OCI-LY1 (cell line): ENCODE data around the gene CCDC12.

Source experiments
- H2AFZ ChIP-seq: fragments of 200-600 bp; sonication (generic), shearing (Covaris generic); 2 replicates; pipeline ENCODE4 v1.6.0; 2014; ENCODE audit warnings: antibody characterized with exemption, mild to moderate bottlenecking, low read length
- H3F3A ChIP-seq: fragments of 200-600 bp; sonication (generic), shearing (Covaris generic); 2 replicates; pipeline ENCODE4 v1.6.0; 2014; ENCODE audit warnings: mild to moderate bottlenecking, antibody characterized with exemption, low read length, moderate library complexity; ENCODE audit not compliant: insufficient read depth
- H3K27ac ChIP-seq: fragments of 200-600 bp; sonication (generic); 2 replicates; pipeline ENCODE4 v1.5.1; 2014; ENCODE audit warnings: low read length, mixed run types, mild to moderate bottlenecking, low read depth; ENCODE audit not compliant: poor library complexity, severe bottlenecking
- H3K27me3 ChIP-seq: fragments of 200-600 bp; sonication (generic); 2 replicates; pipeline ENCODE4 v1.6.0; 2014; ENCODE audit warnings: antibody characterized with exemption, mild to moderate bottlenecking, low read length, moderate library complexity; ENCODE audit not compliant: insufficient read depth
- H3K36me3 ChIP-seq: fragments of 200-600 bp; sonication (generic); 2 replicates; pipeline ENCODE4 v1.6.1; 2014; ENCODE audit warnings: mild to moderate bottlenecking, antibody characterized with exemption, low read length, moderate library complexity, mixed read lengths; ENCODE audit not compliant: insufficient read depth
- H3K4me1 ChIP-seq: fragments of 200-600 bp; sonication (generic); 2 replicates; pipeline ENCODE4 v1.5.1; 2014; ENCODE audit warnings: mild to moderate bottlenecking, low read length, moderate library complexity; ENCODE audit not compliant: insufficient read depth, severe bottlenecking
- H3K4me2 ChIP-seq: fragments of 200-600 bp; sonication (generic), shearing (Covaris generic); 2 replicates; pipeline ENCODE4 v1.6.1; 2014; ENCODE audit warnings: low read length
- H3K4me3 ChIP-seq: fragments of 200-600 bp; sonication (generic); 2 replicates; pipeline ENCODE4 v1.5.1; 2014; ENCODE audit warnings: low read length, low read depth, mild to moderate bottlenecking, mixed read lengths; ENCODE audit not compliant: poor library complexity, severe bottlenecking
- H3K79me2 ChIP-seq: fragments of 200-600 bp; shearing (Covaris generic); 2 replicates; pipeline ENCODE4 v1.6.1; 2016; ENCODE audit warnings: mixed run types, low read length, mixed read lengths; ENCODE audit not compliant: insufficient read depth
- H3K9ac ChIP-seq: fragments of 200-600 bp; sonication (generic), shearing (Covaris generic); 2 replicates; pipeline ENCODE4 v1.6.1; 2014; ENCODE audit warnings: mild to moderate bottlenecking, low read length, mixed read lengths
- H3K9me2 ChIP-seq: fragments of 200-600 bp; sonication (generic), shearing (Covaris generic); 2 replicates; pipeline ENCODE4 v1.6.1; 2014; ENCODE audit warnings: low read depth, mild to moderate bottlenecking, low read length, mixed read lengths
- H3K9me3 ChIP-seq: fragments of 200-600 bp; shearing (Covaris generic); 2 replicates; pipeline ENCODE4 v1.6.1; 2014; ENCODE audit warnings: low read length, mixed read lengths
- H4K20me1 ChIP-seq: fragments of 200-600 bp; sonication (generic), shearing (Covaris generic); 2 replicates; pipeline ENCODE4 v1.6.0; 2016; ENCODE audit warnings: mild to moderate bottlenecking, low read length; ENCODE audit not compliant: insufficient read depth
- EZH2 ChIP-seq: fragments of 200-600 bp; sonication (generic), shearing (Covaris generic); IDR thresholded peaks from 2 replicates; pipeline ENCODE4 v1.8.0; 2017; ENCODE audit warnings: borderline replicate concordance, mixed run types, mild to moderate bottlenecking, antibody characterized with exemption, low read length, moderate library complexity, mixed read lengths
- TF ChIP-seq, protein P1 (sequence below): fragments of 200-600 bp; sonication (generic), shearing (Covaris generic); IDR thresholded peaks from 2 replicates; pipeline ENCODE4 v1.5.1; 2017; ENCODE audit warnings: mild to moderate bottlenecking, antibody characterized with exemption, low read length, moderate library complexity, mixed read lengths

Gene CCDC12

DNA sequence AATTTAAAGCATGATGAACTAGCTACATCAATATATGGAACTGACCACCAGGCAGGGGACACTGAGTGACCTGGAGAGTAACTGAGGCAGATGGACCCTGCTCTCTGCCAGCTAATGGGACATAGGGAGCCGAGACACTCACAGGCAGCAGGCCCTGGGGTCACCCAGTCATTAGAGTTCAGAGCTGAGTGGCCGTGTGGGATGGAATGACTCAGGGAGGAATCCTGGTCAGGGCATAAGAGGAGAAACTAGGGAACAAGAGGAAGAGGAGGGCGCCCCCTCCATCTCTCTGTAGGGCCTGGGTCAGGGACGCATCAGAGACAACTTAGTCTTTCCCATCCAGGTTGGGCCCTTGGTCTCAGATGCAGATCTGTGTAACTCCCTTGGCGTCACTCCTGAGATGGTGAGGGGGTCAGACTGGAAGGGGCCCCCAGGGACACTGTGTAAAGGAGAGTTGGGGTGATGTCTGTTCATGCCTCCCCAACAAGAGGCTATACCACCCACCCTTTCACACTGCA lies 39.8 kb downstream of the CCDC12 start:
- H3K9ac ChIP-seq, result no peak overlapping the region
- H3K27ac ChIP-seq, result no peak overlapping the region
- H3K9me3 ChIP-seq, result no peaks in the 10 kb centered on the region
- TF ChIP-seq EZH2, result no peak
- TF ChIP-seq, protein P1, sequence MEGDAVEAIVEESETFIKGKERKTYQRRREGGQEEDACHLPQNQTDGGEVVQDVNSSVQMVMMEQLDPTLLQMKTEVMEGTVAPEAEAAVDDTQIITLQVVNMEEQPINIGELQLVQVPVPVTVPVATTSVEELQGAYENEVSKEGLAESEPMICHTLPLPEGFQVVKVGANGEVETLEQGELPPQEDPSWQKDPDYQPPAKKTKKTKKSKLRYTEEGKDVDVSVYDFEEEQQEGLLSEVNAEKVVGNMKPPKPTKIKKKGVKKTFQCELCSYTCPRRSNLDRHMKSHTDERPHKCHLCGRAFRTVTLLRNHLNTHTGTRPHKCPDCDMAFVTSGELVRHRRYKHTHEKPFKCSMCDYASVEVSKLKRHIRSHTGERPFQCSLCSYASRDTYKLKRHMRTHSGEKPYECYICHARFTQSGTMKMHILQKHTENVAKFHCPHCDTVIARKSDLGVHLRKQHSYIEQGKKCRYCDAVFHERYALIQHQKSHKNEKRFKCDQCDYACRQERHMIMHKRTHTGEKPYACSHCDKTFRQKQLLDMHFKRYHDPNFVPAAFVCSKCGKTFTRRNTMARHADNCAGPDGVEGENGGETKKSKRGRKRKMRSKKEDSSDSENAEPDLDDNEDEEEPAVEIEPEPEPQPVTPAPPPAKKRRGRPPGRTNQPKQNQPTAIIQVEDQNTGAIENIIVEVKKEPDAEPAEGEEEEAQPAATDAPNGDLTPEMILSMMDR, result no peak
- H3K9me2 ChIP-seq, result no peaks in the 10 kb centered on the region
- H4K20me1 ChIP-seq, result no peaks in the 10 kb centered on the region
- H3K27me3 ChIP-seq, result no peaks in the 10 kb centered on the region
- no peaks in the 10 kb centered on the region for H3F3A ChIP-seq
- H2AFZ ChIP-seq, result no peak overlapping the region
- H3K4me1 ChIP-seq, result peaks cover 55% of the 10 kb centered on the region
- no peak overlapping the region for H3K4me2 ChIP-seq
- H3K79me2 ChIP-seq, result no peaks in the 10 kb centered on the region
- H3K36me3 ChIP-seq, result peaks cover 74% of the 10 kb centered on the region
- no peak overlapping the region for H3K4me3 ChIP-seq

DNA sequence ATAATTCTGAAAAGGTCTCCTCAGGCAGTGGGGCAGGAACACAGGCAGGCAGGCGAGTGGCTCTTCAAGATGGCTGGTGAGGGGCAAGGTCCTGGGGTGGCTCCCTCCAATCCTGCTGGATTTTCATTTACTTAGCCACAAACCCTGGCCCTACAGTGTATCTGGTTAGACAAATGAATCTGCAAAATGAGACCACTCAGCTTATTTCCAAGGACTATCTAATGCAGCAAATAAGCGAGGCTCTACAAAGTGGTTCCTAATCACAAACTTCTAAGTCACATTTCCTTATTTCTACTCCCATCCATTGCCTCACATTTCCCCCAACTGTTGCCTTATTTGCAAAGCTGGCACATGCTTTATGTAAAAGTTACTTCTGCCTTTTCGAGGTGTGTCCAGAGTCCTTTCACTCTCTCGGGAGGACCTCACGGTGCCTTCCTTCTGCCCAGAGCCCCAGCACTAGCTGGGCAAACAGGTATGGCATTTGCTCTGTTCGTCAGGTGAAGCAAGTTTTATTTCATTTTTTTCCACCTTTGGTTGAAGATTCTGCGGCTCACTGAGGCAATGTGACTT lies 40.5 kb downstream of the CCDC12 start:
- H3K4me1 ChIP-seq, result peaks cover 63% of the 10 kb centered on the region
- no peak overlapping the region for H3K27ac ChIP-seq
- no peak overlapping the region for H2AFZ ChIP-seq
- no peaks in the 10 kb centered on the region for H3F3A ChIP-seq
- H3K9me2 ChIP-seq, result no peaks in the 10 kb centered on the region
- no peaks in the 10 kb centered on the region for H4K20me1 ChIP-seq
- no peaks in the 10 kb centered on the region for H3K9me3 ChIP-seq
- no peak overlapping the region for H3K9ac ChIP-seq
- peaks cover 76% of the 10 kb centered on the region for H3K36me3 ChIP-seq
- H3K4me2 ChIP-seq, result no peak overlapping the region
- TF ChIP-seq, protein P1, result no peak
- no peak for TF ChIP-seq EZH2
- no peaks in the 10 kb centered on the region for H3K27me3 ChIP-seq
- H3K79me2 ChIP-seq, result no peaks in the 10 kb centered on the region
- H3K4me3 ChIP-seq, result no peak overlapping the region

DNA sequence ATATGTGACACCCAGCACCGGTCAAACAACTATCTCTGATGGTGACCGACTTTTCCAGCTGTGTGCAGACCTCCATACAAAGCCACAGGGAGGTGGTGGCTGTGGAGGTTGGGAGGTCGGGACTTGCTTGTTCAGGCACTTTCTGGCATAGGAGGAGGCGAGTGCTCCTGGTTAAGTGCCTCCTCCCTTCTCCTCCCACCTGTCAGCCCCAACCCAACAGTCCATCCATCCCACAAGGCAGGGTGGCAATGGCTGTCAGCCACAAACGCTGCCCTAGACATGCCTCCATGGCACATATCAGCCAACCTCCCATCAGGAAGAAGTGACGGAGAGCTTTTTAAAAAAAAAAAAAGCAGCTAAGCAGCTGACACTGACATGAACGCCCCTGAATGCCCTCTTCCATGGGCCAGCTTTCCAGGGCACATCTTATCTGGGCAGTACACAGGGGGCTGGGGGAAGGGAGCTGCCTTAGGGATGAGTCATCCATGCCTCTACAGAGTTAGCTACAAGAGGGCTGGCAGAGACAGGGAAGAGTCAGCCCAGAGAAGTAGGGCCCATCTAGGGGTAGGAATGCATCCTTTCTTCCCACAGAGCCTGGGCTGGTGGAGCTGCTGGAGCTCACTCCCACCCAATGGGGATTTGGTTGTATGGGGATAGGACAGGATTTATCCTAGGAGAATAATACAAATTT lies 41.2 kb downstream of the CCDC12 start:
- Histone ChIP-seq H3K4me2 (no peak overlapping the region), H3K9ac (no peak overlapping the region), H3K4me1 (peaks cover 67% of the 10 kb centered on the region), H4K20me1 (no peaks in the 10 kb centered on the region), H3F3A (no peaks in the 10 kb centered on the region), H3K9me2 (no peaks in the 10 kb centered on the region), H3K4me3 (no peak overlapping the region), H3K9me3 (no peaks in the 10 kb centered on the region), H3K79me2 (no peaks in the 10 kb centered on the region), H3K36me3 (peaks cover 72% of the 10 kb centered on the region), H3K27ac (no peak overlapping the region), H2AFZ (no peak overlapping the region), H3K27me3 (no peaks in the 10 kb centered on the region)
- TF ChIP-seq EZH2, result no peak
- TF ChIP-seq, protein P1, result no peak
